IPS DF 19.7 (cell line): ENCODE data around the gene NFIC.
"Not testable (repeated sequence)": the region's sequence is repeated elsewhere in the genome, so short reads cannot be mapped to it uniquely, and the experiment has no call there.

ENCODE experiments used
- DNase-seq: peaks from one replicate; pipeline ENCODE4 v3.0.0-alpha.2; 2013; ENCODE audit warnings: low read depth, low spot score

NFIC gene

GRCh38 chr19:3491396-3492119, 125.2 kb downstream of the NFIC start:
- DNase-seq = no peak

GRCh38 chr19:3492131-3492839, 125.9 kb downstream of the NFIC start:
- no peak for DNase-seq

GRCh38 chr19:3492919-3493318, 126.5 kb downstream of the NFIC start:
- DNase-seq = no peak

- DNase-seq = no peak
Observed at GRCh38 chr19:3493651-3494050, 127.3 kb downstream of the NFIC start.

- peak; percentile 52 for DNase-seq
Observed at GRCh38 chr19:3494051-3494450, 127.7 kb downstream of the NFIC start.

GRCh38 chr19:3494559-3494958, 128.2 kb downstream of the NFIC start:
- no peak for DNase-seq

- DNase-seq = no peak
Observed at GRCh38 chr19:3496392-3497273, 130.2 kb downstream of the NFIC start.

GRCh38 chr19:3497757-3498520, 131.6 kb downstream of the NFIC start:
- DNase-seq = no peak

- DNase-seq = no peak
Observed at GRCh38 chr19:3499738-3500428, 133.5 kb downstream of the NFIC start.

- peak; percentile 88 for DNase-seq
Observed at GRCh38 chr19:3500429-3501101, 134.2 kb downstream of the NFIC start, which contains the start of gene DOHH. Gene DOHH (minus strand): TSS chr19:3500674. CDS start chr19:3496814, 3,860 bp downstream.

- DNase-seq = no peak
Observed at GRCh38 chr19:3501780-3502179, 135.4 kb downstream of the NFIC start.

- no peak for DNase-seq
Observed at GRCh38 chr19:3503036-3503572, 136.7 kb downstream of the NFIC start.

GRCh38 chr19:3504735-3505134, 138.4 kb downstream of the NFIC start:
- no peak for DNase-seq

- peak; percentile 75 for DNase-seq
Observed at GRCh38 chr19:3505598-3506383, 139.4 kb downstream of the NFIC start, which contains the start of gene FZR1. Gene FZR1 (plus strand): TSS chr19:3506311. CDS start chr19:3522990, 16,679 bp downstream.

GRCh38 chr19:3506384-3507340, 140.3 kb downstream of the NFIC start:
- DNase-seq = no peak

GRCh38 chr19:3507371-3508120, 141.2 kb downstream of the NFIC start:
- peak; percentile 30 for DNase-seq

GRCh38 chr19:3508121-3508661, 141.8 kb downstream of the NFIC start:
- not testable (repeated sequence) for DNase-seq
